T-helper 22 cell (primary cell): Measurements from ENCODE around the gene PPARA.

ENCODE experiments used
- DNase-seq: peaks from one replicate; pipeline ENCODE4 v3.0.0-alpha.2; 2020; ENCODE audit warnings: low read depth

The PPARA gene

GRCh38 chr22:46274381-46274780, 124.1 kb downstream of the PPARA start:
- DNase-seq = no peak

GRCh38 chr22:46275455-46276122, 125.3 kb downstream of the PPARA start:
- no peak for DNase-seq

GRCh38 chr22:46276563-46276962, 126.2 kb downstream of the PPARA start:
- DNase-seq = no peak

- DNase-seq = no peak
Measured at GRCh38 chr22:46278656-46279645, 128.6 kb downstream of the PPARA start.

GRCh38 chr22:46280063-46280817, 129.9 kb downstream of the PPARA start:
- DNase-seq = no peak

- no peak for DNase-seq
Measured at GRCh38 chr22:46280999-46281623, 130.8 kb downstream of the PPARA start.

GRCh38 chr22:46281866-46282678, 131.7 kb downstream of the PPARA start:
- DNase-seq = no peak

- no peak for DNase-seq
Measured at GRCh38 chr22:46286006-46286405, 135.7 kb downstream of the PPARA start.

GRCh38 chr22:46286941-46287872, 136.9 kb downstream of the PPARA start:
- DNase-seq = no peak

GRCh38 chr22:46287873-46288751, 137.8 kb downstream of the PPARA start:
- no peak for DNase-seq

GRCh38 chr22:46288846-46289243, 138.5 kb downstream of the PPARA start:
- DNase-seq = no peak

- no peak for DNase-seq
Measured at GRCh38 chr22:46289244-46289891, 139.0 kb downstream of the PPARA start.

- no peak for DNase-seq
Measured at GRCh38 chr22:46290121-46290842, 140.0 kb downstream of the PPARA start.

GRCh38 chr22:46290843-46291785, 140.8 kb downstream of the PPARA start:
- no peak for DNase-seq

- no peak for DNase-seq
Measured at GRCh38 chr22:46292173-46292572, 141.8 kb downstream of the PPARA start.

GRCh38 chr22:46292732-46293131, 142.4 kb downstream of the PPARA start:
- no peak for DNase-seq
